Thyroid gland (tissue), 4 donors: ENCODE data around the gene SLC38A4. TPM values are rescaled to one million over a fixed set of nuclear protein-coding genes. Genes with fewer than 3 reads are reported as not detected.
"Not testable (repeated sequence)": the region's sequence is repeated elsewhere in the genome, so short reads cannot be mapped to it uniquely, and the experiment has no call there.

ENCODE experiments used
- DNase-seq, 2 donors: peaks; one replicate each; pipeline ENCODE4 v3.0.0-alpha.2; 2019
- H3K27ac ChIP-seq, 3 donors: fragments of 200-600 bp; sonication (generic); 1 replicate in 2 of 3; 2 replicates in 1 of 3; pipeline ENCODE4 v1.5.1; 2016 to 2019; ENCODE audit warnings: mild to moderate bottlenecking in 1 of 3, moderate library complexity in 1 of 3
- H3K27me3 ChIP-seq: fragments of 200-600 bp; sonication (generic); one replicate; pipeline ENCODE4 v1.5.1; 2019
- H3K36me3 ChIP-seq, 2 donors: fragments of 200-600 bp; sonication (generic); one replicate each; pipeline ENCODE4 v1.5.1; 2016 to 2019
- H3K4me1 ChIP-seq, 2 donors: fragments of 200-600 bp; sonication (generic); one replicate each; pipeline ENCODE4 v1.5.1; 2017 to 2019
- H3K4me3 ChIP-seq, 3 donors: fragments of 200-600 bp; sonication (generic); replicated peaks in 1 of 3; 1 replicate in 2 of 3; 2 replicates in 1 of 3; pipeline ENCODE4 v1.5.1; 2016; ENCODE audit warnings: mild to moderate bottlenecking in 1 of 3
- H3K9me3 ChIP-seq: fragments of 200-600 bp; sonication (generic); one replicate; pipeline ENCODE4 v1.5.1; 2017
- CTCF ChIP-seq, 6 experiments: fragments of 200-600 bp in 3 of 6; fragments of 450-650 bp in 3 of 6; sonication (generic) in 3 of 6; IDR thresholded peaks; one replicate each; pipeline ENCODE4 v1.5.1; 2016 to 2019; ENCODE audit warnings: antibody characterized with exemption in 6 of 6, mild to moderate bottlenecking in 2 of 6, inconsistent platforms in 1 of 6, moderate library complexity in 1 of 6
- POLR2A ChIP-seq, 2 donors: fragments of 450-650 bp; IDR thresholded peaks; one replicate each; pipeline ENCODE4 v1.6.1; 2017; ENCODE audit warnings: antibody characterized with exemption in 2 of 2, mild to moderate bottlenecking in 2 of 2, moderate library complexity in 1 of 2
- whole genome bisulfite sequencing, 2 donors: methylation state at CpG; one replicate each; pipeline ENCODE4 v1.1.5; 2017; 5-methylcytosine and 5-hydroxymethylcytosine counted together
- intact Hi-C: fragments of 100-400 bp; cut with DNase I; formaldehyde crosslinking; loops from one replicate; pipeline ENCODE4 v1.15.1; 2023
- total RNA-seq, 4 donors: library from RNA; depleted of rRNA; stranded (reverse); fragments of >200 nt; gene quantifications; one replicate each; pipeline ENCODE4 v1.2.3, GENCODE V29; 2016

Gene SLC38A4
- total RNA-seq, 4 donors from 2014 or later = 0.11 to 1.8 (median 1.3) TPM

- Histone ChIP-seq H3K4me3 (no peak overlapping the region), H3K4me1 (no peaks in the 10 kb centered on the region), H3K27ac (no peak overlapping the region), H3K36me3 (no peaks in the 10 kb centered on the region), H3K9me3 (no peaks in the 10 kb centered on the region), H3K27me3 (no peaks in the 10 kb centered on the region)
- no peak for TF ChIP-seq POLR2A (IDR thresholded peaks at IDR 0.05)
- TF ChIP-seq CTCF (IDR thresholded peaks at IDR 0.05) = no peak
- intact Hi-C loops = no loop called here
- 83 to 86% methylated on average over 4 of the region's 4 CpGs for WGBS, 2 donors
- no peak for DNase-seq
Measured at GRCh38 chr12:46858368-46858767, 32.6 kb upstream of the SLC38A4 start.

GRCh38 chr12:46857486-46857885, 31.7 kb upstream of the SLC38A4 start:
- H3K36me3 ChIP-seq = no peaks in the 10 kb centered on the region
- no peaks in the 10 kb centered on the region for H3K9me3 ChIP-seq
- no peaks in the 10 kb centered on the region for H3K4me1 ChIP-seq
- TF ChIP-seq POLR2A (IDR thresholded peaks at IDR 0.05) (no peak), CTCF (IDR thresholded peaks at IDR 0.05) (no peak)
- intact Hi-C loops = no loop called here
- no peak overlapping the region for H3K4me3 ChIP-seq
- DNase-seq = no peak
- no peak overlapping the region for H3K27ac ChIP-seq
- no peaks in the 10 kb centered on the region for H3K27me3 ChIP-seq

GRCh38 chr12:46855760-46856159, 30.0 kb upstream of the SLC38A4 start:
- intact Hi-C loops = no loop called here
- no peaks in the 10 kb centered on the region for H3K4me1 ChIP-seq
- no peak overlapping the region for H3K4me3 ChIP-seq
- TF ChIP-seq CTCF (IDR thresholded peaks at IDR 0.05) = no peak
- no peak for TF ChIP-seq POLR2A (IDR thresholded peaks at IDR 0.05)
- H3K9me3 ChIP-seq = no peaks in the 10 kb centered on the region
- no peaks in the 10 kb centered on the region for H3K27me3 ChIP-seq
- WGBS, 2 donors = 62 to 66% methylated on average over 2 of the region's 2 CpGs
- H3K27ac ChIP-seq = no peak overlapping the region
- no peak for DNase-seq
- no peaks in the 10 kb centered on the region for H3K36me3 ChIP-seq

- H3K27me3 ChIP-seq, intact Hi-C loops, DNase-seq, H3K27ac ChIP-seq, H3K36me3 ChIP-seq, H3K4me1 ChIP-seq, H3K9me3 ChIP-seq, H3K4me3 ChIP-seq: not testable (repeated sequence)
Measured at GRCh38 chr12:46854188-46854587, 28.4 kb upstream of the SLC38A4 start.

GRCh38 chr12:46848792-46849191, 23.0 kb upstream of the SLC38A4 start:
- H3K27ac ChIP-seq, H3K4me3 ChIP-seq, intact Hi-C loops, H3K36me3 ChIP-seq, H3K4me1 ChIP-seq, H3K27me3 ChIP-seq, DNase-seq, H3K9me3 ChIP-seq: not testable (repeated sequence)
- 57 to 59% methylated on average over 8 of the region's 8 CpGs for WGBS, 2 donors

- no peaks in the 10 kb centered on the region for H3K4me1 ChIP-seq
- H3K27me3 ChIP-seq = no peaks in the 10 kb centered on the region
- TF ChIP-seq POLR2A (IDR thresholded peaks at IDR 0.05) = no peak
- H3K36me3 ChIP-seq = no peaks in the 10 kb centered on the region
- WGBS, 2 donors = 98 to 100% methylated on average over 1 of the region's 1 CpG
- no peaks in the 10 kb centered on the region for H3K9me3 ChIP-seq
- no peak for DNase-seq
- H3K27ac ChIP-seq = no peak overlapping the region
- intact Hi-C loops = no loop called here
- H3K4me3 ChIP-seq = no peak overlapping the region
Measured at GRCh38 chr12:46847001-46847400, 21.2 kb upstream of the SLC38A4 start.

GRCh38 chr12:46843811-46844210, 18.0 kb upstream of the SLC38A4 start:
- Histone ChIP-seq H3K27ac (no peak overlapping the region), H3K36me3 (no peaks in the 10 kb centered on the region), H3K4me3 (no peak overlapping the region), H3K27me3 (no peaks in the 10 kb centered on the region), H3K9me3 (no peaks in the 10 kb centered on the region), H3K4me1 (no peaks in the 10 kb centered on the region)
- intact Hi-C loops = no loop called here
- no peak for DNase-seq
- TF ChIP-seq POLR2A (IDR thresholded peaks at IDR 0.05) = no peak
- no peak for TF ChIP-seq CTCF (IDR thresholded peaks at IDR 0.05)
- 69 to 81% methylated on average over 3 of the region's 3 CpGs for WGBS, 2 donors
